Hematopoietic multipotent progenitor cell treated with erythropoietin and hydrocortisone succinate and interleukin-3 and kit ligand, for 15 days (in vitro differentiated cells): ENCODE results near the gene PDE5A.
"Not testable (repeated sequence)": the region's sequence is repeated elsewhere in the genome, so short reads cannot be mapped to it uniquely, and the experiment has no call there.

Source experiments
- DNase-seq: peaks from one replicate; pipeline ENCODE4 v3.0.0-alpha.2; 2015; ENCODE audit warnings: low spot score

Gene PDE5A

GRCh38 chr4:119518915-119519410 lies 109.6 kb downstream of the PDE5A start:
- DNase-seq = no peak

- DNase-seq = no peak
These were observed 110.2 kb downstream of the PDE5A start for GRCh38 chr4:119518230-119518892.

- DNase-seq = no peak
These were observed 111.0 kb downstream of the PDE5A start for GRCh38 chr4:119517361-119518229.

GRCh38 chr4:119512398-119512797 lies 116.2 kb downstream of the PDE5A start:
- no peak for DNase-seq

GRCh38 chr4:119510395-119511149 lies 118.0 kb downstream of the PDE5A start:
- DNase-seq = no peak

GRCh38 chr4:119508281-119508680 lies 120.3 kb downstream of the PDE5A start:
- DNase-seq = no peak

- DNase-seq = no peak
These were observed 121.8 kb downstream of the PDE5A start for GRCh38 chr4:119506806-119507205.

- DNase-seq = no peak
These were observed 124.0 kb downstream of the PDE5A start for GRCh38 chr4:119504616-119505015.

GRCh38 chr4:119501740-119502139 lies 126.9 kb downstream of the PDE5A start:
- no peak for DNase-seq

GRCh38 chr4:119498527-119498926 lies 130.1 kb downstream of the PDE5A start:
- no peak for DNase-seq

GRCh38 chr4:119493886-119494285 lies 134.7 kb downstream of the PDE5A start:
- DNase-seq = no peak

- peak; percentile 4 for DNase-seq
These were observed 135.2 kb downstream of the PDE5A start for GRCh38 chr4:119493419-119493818.

GRCh38 chr4:119490335-119490734 lies 138.3 kb downstream of the PDE5A start:
- no peak for DNase-seq

GRCh38 chr4:119489305-119489704 lies 139.3 kb downstream of the PDE5A start:
- no peak for DNase-seq

GRCh38 chr4:119480331-119480730 lies 148.3 kb downstream of the PDE5A start:
- DNase-seq = no peak

GRCh38 chr4:119479835-119480234 lies 148.8 kb downstream of the PDE5A start:
- DNase-seq = no peak

GRCh38 chr4:119479180-119479808 lies 149.3 kb downstream of the PDE5A start:
- DNase-seq = no peak

- no peak for DNase-seq
These were observed 150.0 kb downstream of the PDE5A start for GRCh38 chr4:119478446-119479179.

GRCh38 chr4:119477412-119478053 lies 151.1 kb downstream of the PDE5A start:
- DNase-seq = no peak

- no peak for DNase-seq
These were observed 157.3 kb downstream of the PDE5A start for GRCh38 chr4:119471259-119471658.

- not testable (repeated sequence) for DNase-seq
These were observed 157.9 kb downstream of the PDE5A start for GRCh38 chr4:119470737-119471063.
